Esophagus muscularis mucosa (tissue), 4 donors: ENCODE results near the gene PDSS2. TPM values are rescaled to one million over a fixed set of nuclear protein-coding genes. Genes with fewer than 3 reads are reported as not detected.

Source experiments
- DNase-seq: peaks from one replicate; pipeline ENCODE4 v3.0.0-alpha.2; 2017; ENCODE audit errors: extremely low spot score
- H3K27ac ChIP-seq, 4 donors: fragments of 200-600 bp; sonication (generic); replicated peaks in 1 of 4; 1 replicate in 3 of 4; 2 replicates in 1 of 4; pipeline ENCODE4 v1.5.1; 2016 to 2019; ENCODE audit warnings: mild to moderate bottlenecking in 1 of 4
- H3K27me3 ChIP-seq, 4 donors: fragments of 200-600 bp; sonication (generic); one replicate each; pipeline versions ENCODE4 v1.5.1 to v1.6.0; 2016 to 2019
- H3K36me3 ChIP-seq, 4 donors: fragments of 200-600 bp; sonication (generic); one replicate each; pipeline ENCODE4 v1.5.1; 2016 to 2019
- H3K4me1 ChIP-seq, 4 donors: fragments of 200-600 bp; sonication (generic); one replicate each; pipeline ENCODE4 v1.5.1; 2016 to 2019
- H3K4me3 ChIP-seq, 4 donors: fragments of 200-600 bp; sonication (generic); 1 replicate in 2 of 4; 2 replicates in 2 of 4; pipeline ENCODE4 v1.5.1; 2016 to 2019; ENCODE audit warnings: mild to moderate bottlenecking in 4 of 4, moderate library complexity in 1 of 4
- H3K9me3 ChIP-seq, 4 donors: fragments of 200-600 bp; sonication (generic); 1 replicate in 3 of 4; 2 replicates in 1 of 4; pipeline ENCODE4 v1.5.1; 2016 to 2019
- CTCF ChIP-seq, 3 experiments: fragments of 200-600 bp in 2 of 3; fragments of 450-650 bp in 1 of 3; sonication (generic) in 2 of 3; IDR thresholded peaks; one replicate each; pipeline ENCODE4 v1.5.1; 2017 to 2019; ENCODE audit warnings: antibody characterized with exemption in 3 of 3, mild to moderate bottlenecking in 2 of 3, moderate library complexity in 1 of 3
- EP300 ChIP-seq: sonication (generic); formaldehyde crosslinking; IDR thresholded peaks from one replicate; pipeline ENCODE4 v1.6.1; 2017; ENCODE audit warnings: antibody characterized with exemption
- POLR2A ChIP-seq: fragments of 450-650 bp; IDR thresholded peaks from one replicate; pipeline ENCODE4 v1.6.1; 2017; ENCODE audit warnings: antibody characterized with exemption, moderate library complexity, mild to moderate bottlenecking, low read depth
- POLR2AphosphoS5 ChIP-seq, 2 donors: sonication (generic); formaldehyde crosslinking; IDR thresholded peaks; one replicate each; pipeline ENCODE4 v1.6.1; 2017; ENCODE audit warnings: antibody characterized with exemption in 2 of 2
- WGBS: methylation state at CpG from one replicate; pipeline ENCODE4 v1.1.5; 2018; 5-methylcytosine and 5-hydroxymethylcytosine counted together
- intact Hi-C: fragments of 100-400 bp; cut with DNase I; formaldehyde crosslinking; loops from one replicate; pipeline ENCODE4 v1.15.1; 2023
- total RNA-seq, 4 donors: library from RNA; depleted of rRNA; stranded (reverse); fragments of >200 nt; gene quantifications; one replicate each; pipeline versions ENCODE4 v1.1.0 to v1.2.1, GENCODE V29; 2016

Gene PDSS2
- total RNA-seq, 4 donors from 2014 or later, result 6.6 to 10.8 (median 8.7) TPM

DNA sequence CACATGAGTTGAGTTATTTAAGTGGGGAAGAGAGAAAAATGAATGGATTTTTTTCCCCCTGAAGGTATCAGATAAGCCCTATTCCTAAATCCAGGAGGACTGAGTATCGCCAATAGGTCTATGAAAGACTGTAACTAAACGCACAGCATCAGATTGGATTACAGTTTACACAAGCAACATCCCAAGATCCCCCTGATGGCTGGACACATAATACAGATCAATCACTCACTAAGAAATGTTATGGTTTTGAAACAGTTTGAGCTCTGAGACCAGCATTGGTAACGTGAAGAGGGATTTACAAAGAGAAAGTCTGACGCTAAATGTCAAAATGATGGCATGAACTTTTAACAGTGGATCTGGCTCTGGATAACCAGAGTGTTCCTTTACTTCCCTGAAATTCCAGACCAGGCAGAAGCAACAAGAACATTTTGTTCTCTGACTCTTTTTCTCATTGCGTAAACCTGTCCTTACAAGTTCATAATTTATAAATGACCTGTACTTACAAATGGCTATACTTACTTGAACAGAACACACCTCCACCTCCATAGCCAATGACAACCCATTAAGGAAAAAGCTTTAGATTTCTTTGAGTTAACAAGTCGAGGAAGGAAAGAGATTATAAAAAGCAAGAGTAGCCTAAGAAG lies 212.3 kb downstream of the PDSS2 start:
- no peak for DNase-seq
- Histone ChIP-seq H3K4me3 (no peak overlapping the region), H3K9me3 (no peaks in the 10 kb centered on the region), H3K36me3 (no peaks in the 10 kb centered on the region), H3K4me1 (peaks cover 0 to 4% (median 0%) of the 10 kb centered on the region in 4 donors), H3K27me3 (no peaks in the 10 kb centered on the region), H3K27ac (no peak overlapping the region)
- peak in 1 of 2 donors; percentile 55 for TF ChIP-seq POLR2AphosphoS5 (IDR thresholded peaks at IDR 0.05)
- no peak for TF ChIP-seq POLR2A
- TF ChIP-seq EP300, result no peak
- no peak for TF ChIP-seq CTCF (IDR thresholded peaks at IDR 0.05)
- intact Hi-C loops, result no loop called here
- 72% methylated on average over 6 of the region's 6 CpGs for WGBS

GRCh38 chr6:107246249-107246971 lies 213.0 kb downstream of the PDSS2 start:
- H3K36me3 ChIP-seq, result no peaks in the 10 kb centered on the region
- 91% methylated on average over 3 of the region's 3 CpGs for WGBS
- peaks cover 0 to 4% (median 0%) of the 10 kb centered on the region in 4 donors for H3K4me1 ChIP-seq
- H3K4me3 ChIP-seq, result no peak overlapping the region
- H3K27me3 ChIP-seq, result no peaks in the 10 kb centered on the region
- TF ChIP-seq EP300 (no peak), CTCF (IDR thresholded peaks at IDR 0.05) (no peak), POLR2AphosphoS5 (IDR thresholded peaks at IDR 0.05) (no peak), POLR2A (no peak)
- H3K27ac ChIP-seq, result no peak overlapping the region
- no peaks in the 10 kb centered on the region for H3K9me3 ChIP-seq
- intact Hi-C loops, result no loop called here
- DNase-seq, result no peak

- H3K4me1 ChIP-seq, result peaks cover 0 to 4% (median 0%) of the 10 kb centered on the region in 4 donors
- no peak overlapping the region for H3K27ac ChIP-seq
- no peaks in the 10 kb centered on the region for H3K36me3 ChIP-seq
- no peak overlapping the region for H3K4me3 ChIP-seq
- intact Hi-C loops, result no loop called here
- 82% methylated on average over 4 of the region's 4 CpGs for WGBS
- TF ChIP-seq CTCF (IDR thresholded peaks at IDR 0.05) (no peak), POLR2A (no peak), EP300 (no peak), POLR2AphosphoS5 (IDR thresholded peaks at IDR 0.05) (no peak)
- H3K9me3 ChIP-seq, result no peaks in the 10 kb centered on the region
- DNase-seq, result no peak
- H3K27me3 ChIP-seq, result no peaks in the 10 kb centered on the region
These were observed 214.5 kb downstream of the PDSS2 start for GRCh38 chr6:107244742-107245480.

- WGBS, result 85% methylated on average over 4 of the region's 4 CpGs
These were observed 215.2 kb downstream of the PDSS2 start for GRCh38 chr6:107244082-107244741.

More at GRCh38 chr6:107244082-107244741, 215.2 kb downstream of the PDSS2 start:
- intact Hi-C loops, result no loop called here
- no peak for DNase-seq
- Histone ChIP-seq H3K9me3 (no peaks in the 10 kb centered on the region), H3K4me1 (peaks cover 0 to 4% (median 0%) of the 10 kb centered on the region in 4 donors), H3K4me3 (no peak overlapping the region), H3K36me3 (no peaks in the 10 kb centered on the region), H3K27ac (no peak overlapping the region), H3K27me3 (no peaks in the 10 kb centered on the region)
- TF ChIP-seq CTCF (IDR thresholded peaks at IDR 0.05), result no peak
- TF ChIP-seq POLR2A, result no peak
- no peak for TF ChIP-seq EP300
- no peak for TF ChIP-seq POLR2AphosphoS5 (IDR thresholded peaks at IDR 0.05)
